GM12878 (cell line): Measurements from ENCODE around the gene KRTAP10-7. TPM values are rescaled to one million over a fixed set of nuclear protein-coding genes. Genes with fewer than 3 reads are reported as not detected.

ENCODE experiments used
- ATAC-seq: fragments of 200-7000 bp; cut with Tn5 transposase; 3 replicates; pipeline ENCODE4 v1.9.1; 2020; ENCODE audit warnings: mild to moderate bottlenecking, moderate library complexity
- BruUV-seq: library from RNA; stranded (reverse); fragments of 400-500 nt; replicated peaks from 2 replicates; lab custom pipeline; 2021; lab: Mats Ljungman, UMichigan
- CTCF ChIA-PET: fragments of 300-600 bp; sonication (Branson Sonifier 250); formaldehyde crosslinking; extraction: SDS; loops from one replicate; lab custom pipeline; 2021; ENCODE audit warnings: inconsistent platforms; lab: Yijun Ruan, JAX
- POLR2A ChIA-PET: fragments of 350-600 bp; formaldehyde crosslinking; extraction: SDS; loops from one replicate; lab custom pipeline; 2021; ENCODE audit warnings: inconsistent platforms; lab: Charles Lee
- RAD21 ChIA-PET: fragments of 300-600 bp; sonication (Branson Sonifier 250); formaldehyde crosslinking; loops from one replicate; lab custom pipeline; 2023; ENCODE audit warnings: antibody characterized with exemption; ENCODE audit not compliant: unreplicated experiment; lab: Charles Lee
- SMC1A ChIA-PET: fragments of 300-600 bp; sonication (Branson Sonifier 250); formaldehyde crosslinking; loops from one replicate; lab custom pipeline; 2023; ENCODE audit not compliant: unreplicated experiment, uncharacterized antibody; lab: Charles Lee
- DNase-seq: peaks from one replicate; pipeline ENCODE4 v3.0.0-alpha.2; 2011; ENCODE audit warnings: low read depth, low spot score
- FAIRE-seq: peaks from 3 replicates; lab custom pipeline; 2011; peaks lifted over from hg19 to GRCh38; lab: Jason Lieb, UNC
- H2AFZ ChIP-seq: 2 replicates; pipeline ENCODE4 v1.6.0; 2011; ENCODE audit warnings: low read depth, low read length, control low read depth; ENCODE audit not compliant: control insufficient read depth
- H3K27ac ChIP-seq: 2 replicates; pipeline ENCODE4 v1.5.1; 2011; ENCODE audit warnings: control low read depth; ENCODE audit not compliant: control insufficient read depth, insufficient read depth
- H3K27me3 ChIP-seq, 2 experiments: replicated peaks in 1 of 2; 2 replicates each; pipeline versions ENCODE4 v1.6.0 to v1.6.1; 2011; ENCODE audit warnings: low read length in 1 of 2; ENCODE audit not compliant: control insufficient read depth in 2 of 2, insufficient read depth in 2 of 2
- H3K36me3 ChIP-seq, 2 experiments: 2 replicates each; pipeline ENCODE4 v1.5.1; 2011; ENCODE audit warnings: low read length in 1 of 2; ENCODE audit not compliant: control insufficient read depth in 2 of 2, insufficient read depth in 2 of 2
- H3K4me1 ChIP-seq: 2 replicates; pipeline ENCODE4 v1.6.1; 2011; ENCODE audit warnings: mild to moderate bottlenecking, low read length, moderate library complexity, mixed read lengths; ENCODE audit not compliant: control insufficient read depth, insufficient read depth
- H3K4me2 ChIP-seq: 2 replicates; pipeline ENCODE4 v1.6.0; 2011; ENCODE audit warnings: control low read depth; ENCODE audit not compliant: control insufficient read depth, insufficient read depth
- H3K4me3 ChIP-seq: fragments of 200-600 bp; sonication (generic); 2 replicates; pipeline ENCODE4 v1.5.1; 2016
- H3K79me2 ChIP-seq: 2 replicates; pipeline ENCODE4 v1.6.0; 2011; ENCODE audit warnings: low read length; ENCODE audit not compliant: control insufficient read depth, insufficient read depth
- H3K9ac ChIP-seq: 2 replicates; pipeline ENCODE4 v1.8.0; 2011; ENCODE audit warnings: low read length, control low read depth, mixed read lengths; ENCODE audit not compliant: control insufficient read depth, insufficient read depth
- H3K9me3 ChIP-seq: replicated peaks from 3 replicates; pipeline ENCODE4 v1.5.1; 2011; ENCODE audit warnings: mild to moderate bottlenecking, low read length; ENCODE audit not compliant: control insufficient read depth, insufficient read depth
- H4K20me1 ChIP-seq: 2 replicates; pipeline ENCODE4 v1.6.0; 2011; ENCODE audit not compliant: control insufficient read depth, insufficient read depth
- BCL11A ChIP-seq: IDR thresholded peaks from 2 replicates; pipeline ENCODE4 v1.6.1; 2011; ENCODE audit warnings: low read depth, low read length
- CHD4 ChIP-seq: fragments of 200-600 bp; sonication (generic); IDR thresholded peaks from 2 replicates; pipeline ENCODE4 v1.6.1; 2016; ENCODE audit warnings: mild to moderate bottlenecking
- IKZF2 ChIP-seq, 2 experiments: fragments of 450-650 bp; IDR thresholded peaks; 2 replicates each; pipeline ENCODE4 v1.6.1; 2017; ENCODE audit warnings: mild to moderate bottlenecking in 2 of 2, moderate library complexity in 2 of 2
- JUND ChIP-seq: IDR thresholded peaks from 2 replicates; pipeline ENCODE4 v1.6.1; 2012; ENCODE audit warnings: low read depth, mild to moderate bottlenecking, low read length, improper control_type of control experiment, moderate library complexity
- NRF1 ChIP-seq: conservative IDR thresholded peaks from 2 replicates; pipeline ENCODE4 v1.6.1; 2011; ENCODE audit warnings: mild to moderate bottlenecking, low read depth, low read length, improper control_type of control experiment
- PML ChIP-seq: IDR thresholded peaks from 2 replicates; pipeline ENCODE4 v1.6.1; 2012; ENCODE audit warnings: low read length, inconsistent platforms
- RBBP5 ChIP-seq: fragments of 200-600 bp; sonication (generic); conservative IDR thresholded peaks from 2 replicates; pipeline ENCODE4 v1.6.1; 2016
- SIX5 ChIP-seq: IDR thresholded peaks from 2 replicates; pipeline ENCODE4 v1.6.1; 2011; ENCODE audit warnings: mild to moderate bottlenecking, low read depth, low read length, moderate library complexity; ENCODE audit not compliant: severe bottlenecking
- SUZ12 ChIP-seq: fragments of 200-600 bp; sonication (generic); IDR thresholded peaks from one replicate; pipeline ENCODE4 v1.6.1; 2018; ENCODE audit warnings: antibody characterized with exemption, mild to moderate bottlenecking; ENCODE audit not compliant: unreplicated experiment
- TAF1 ChIP-seq: IDR thresholded peaks from 2 replicates; pipeline ENCODE4 v1.6.1; 2011; ENCODE audit warnings: mild to moderate bottlenecking, low read depth, low read length, borderline replicate concordance
- TCF12 ChIP-seq: IDR thresholded peaks from 2 replicates; pipeline ENCODE4 v1.6.1; 2011; ENCODE audit warnings: low read depth, mild to moderate bottlenecking, low read length
- ZBTB4 ChIP-seq: fragments of 450-650 bp; formaldehyde crosslinking; IDR thresholded peaks from 2 replicates; pipeline ENCODE4 v1.4.0; 2022; ENCODE audit warnings: mild to moderate bottlenecking, moderate library complexity
- WGBS: methylation state at CpG from one replicate; pipeline ENCODE4 v1.1.6; 2016; ENCODE audit warnings: low lambda C conversion rate; ENCODE audit not compliant: insufficient replicate concordance, insufficient coverage; ENCODE audit errors: missing lambda C conversion rate; 5-methylcytosine and 5-hydroxymethylcytosine counted together
- in situ Hi-C: fragments of 300-500 bp; cut with MboI; formaldehyde crosslinking; loops from 9 replicates; pipeline ENCODE4 v1.14.3; 2018; ENCODE audit warnings: mixed read lengths
- intact Hi-C: fragments of 100-400 bp; cut with micrococcal nuclease; formaldehyde crosslinking; loops from one replicate; pipeline ENCODE4 v1.14.2; 2022; ENCODE audit not compliant: unreplicated experiment
- polyA plus RNA-seq, 11 experiments: library from polyadenylated mRNA; depleted of rRNA in 4 of 11; unstranded in 6 of 11; stranded (reverse) in 5 of 11; fragments of >200 nt; fragmentation: Nextera tagmentation in 4 of 11; fragmentation: Illumina TruSeq in 1 of 11; extraction: Ambion mirVana in 4 of 11; extraction: Trizol in 1 of 11; gene quantifications; 1 replicate in 1 of 11; 2 replicates in 10 of 11; pipeline versions ENCODE4 v1.2.1 to v1.2.3, GENCODE V29; 2011 to 2016; ENCODE audit warnings: inconsistent platforms in 2 of 11, missing spikeins in 2 of 11, low read depth in 1 of 11
- total RNA-seq, 4 experiments: library from RNA; depleted of rRNA in 3 of 4; stranded (reverse); fragments of >200 nt in 3 of 4; fragmentation: Illumina TruSeq in 1 of 4; extraction: Trizol in 1 of 4; gene quantifications; 2 replicates each; pipeline versions ENCODE4 v1.2.1 to v1.2.3, GENCODE V29; 2013 to 2021
- TF ChIP-seq, protein P1 (sequence below): IDR thresholded peaks from 2 replicates; pipeline ENCODE4 v1.6.1; 2012; ENCODE audit warnings: low read depth, low read length, improper control_type of control experiment
- TF ChIP-seq, protein P2 (sequence below): IDR thresholded peaks from 2 replicates; pipeline ENCODE4 v1.6.1; 2011; ENCODE audit warnings: low read depth, mild to moderate bottlenecking, low read length, moderate library complexity, borderline replicate concordance; ENCODE audit errors: extremely low read depth

The KRTAP10-7 gene
- total and polyA plus RNA-seq, 10 of the 15 experiments (the other 5 are each of a cell fraction or from before 2014, with no cell fraction given), result not detected

- H3K36me3 ChIP-seq, result no peaks in the 10 kb centered on the region
- no peak overlapping the region for H3K4me3 ChIP-seq
- H3K27me3 ChIP-seq, result no peaks in the 10 kb centered on the region
- H4K20me1 ChIP-seq, result no peaks in the 10 kb centered on the region
- no peak overlapping the region for H3K4me2 ChIP-seq
- H3K9me3 ChIP-seq, result peaks cover 5% of the 10 kb centered on the region; the same call in 2 of the 3 replicates
- SMC1A ChIA-PET, result no interaction called here
- no peak overlapping the region for H3K27ac ChIP-seq
- in situ Hi-C loops (no loop called here), intact Hi-C loops (no loop called here)
- no peak for DNase-seq
- CTCF ChIA-PET, result no interaction called here
- H3K4me1 ChIP-seq, result no peaks in the 10 kb centered on the region
- RAD21 ChIA-PET, result no interaction called here
- TF ChIP-seq SUZ12 (no peak), ZBTB4 (CRISPR knock-in tag) (no peak)
- no peaks in the 10 kb centered on the region for H3K79me2 ChIP-seq
- POLR2A ChIA-PET, result no interaction called here
- no peak overlapping the region for H2AFZ ChIP-seq
- ATAC-seq, result no peak
- no peak for FAIRE-seq
- WGBS, result 44% methylated on average over 15 of the region's 15 CpGs
- BruUV-seq, result no TSS peak
- H3K9ac ChIP-seq, result no peak overlapping the region
These were observed 18.3 kb upstream of the KRTAP10-7 start for GRCh38 chr21:44582055-44582454.

DNA sequence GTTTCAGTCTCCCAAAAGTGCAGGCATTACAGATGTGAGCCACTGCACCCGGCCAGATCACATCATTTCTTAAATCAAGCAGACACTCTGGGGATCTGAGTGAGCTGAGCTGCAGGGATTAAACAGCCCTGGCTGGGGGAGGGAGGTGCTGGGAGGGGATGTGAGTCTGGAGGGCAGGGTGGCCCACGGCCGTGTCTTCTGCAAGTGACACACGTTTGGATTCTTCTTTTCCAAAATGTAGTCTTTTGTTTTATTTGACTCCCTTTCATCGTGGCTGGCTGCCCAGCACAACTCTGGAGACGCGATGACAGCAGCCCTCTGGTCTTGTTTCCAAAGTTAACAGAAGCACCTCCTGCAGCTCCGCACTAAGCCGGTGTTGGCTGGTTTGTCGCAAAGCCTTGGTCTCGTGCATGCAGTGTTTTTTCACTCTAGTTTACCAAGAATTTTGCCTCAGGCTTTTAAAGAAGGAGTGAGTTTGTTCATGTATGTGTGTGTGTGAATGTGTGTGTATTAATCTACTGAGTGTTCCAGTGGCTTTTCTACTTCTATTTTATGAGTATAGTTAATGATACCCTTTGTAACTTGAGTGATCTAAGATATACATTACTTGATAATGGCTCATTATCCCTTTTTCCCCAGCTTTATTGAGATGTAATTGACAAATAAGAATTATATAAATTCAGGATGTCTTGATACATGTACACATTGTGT is 17.2 kb upstream of the KRTAP10-7 start:
- H3K9ac ChIP-seq, result no peak overlapping the region
- no peaks in the 10 kb centered on the region for H4K20me1 ChIP-seq
- TF ChIP-seq, protein P1, sequence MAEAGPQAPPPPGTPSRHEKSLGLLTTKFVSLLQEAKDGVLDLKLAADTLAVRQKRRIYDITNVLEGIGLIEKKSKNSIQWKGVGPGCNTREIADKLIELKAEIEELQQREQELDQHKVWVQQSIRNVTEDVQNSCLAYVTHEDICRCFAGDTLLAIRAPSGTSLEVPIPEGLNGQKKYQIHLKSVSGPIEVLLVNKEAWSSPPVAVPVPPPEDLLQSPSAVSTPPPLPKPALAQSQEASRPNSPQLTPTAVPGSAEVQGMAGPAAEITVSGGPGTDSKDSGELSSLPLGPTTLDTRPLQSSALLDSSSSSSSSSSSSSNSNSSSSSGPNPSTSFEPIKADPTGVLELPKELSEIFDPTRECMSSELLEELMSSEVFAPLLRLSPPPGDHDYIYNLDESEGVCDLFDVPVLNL, result no peak
- TF ChIP-seq TAF1 (no peak), NRF1 (no peak), IKZF2 (IDR thresholded peaks at IDR 0.05) (no peak), BCL11A (no peak), PML (no peak), JUND (no peak), CHD4 (no peak), RBBP5 (no peak), SIX5 (no peak), TCF12 (no peak)
- TF ChIP-seq, protein P2, sequence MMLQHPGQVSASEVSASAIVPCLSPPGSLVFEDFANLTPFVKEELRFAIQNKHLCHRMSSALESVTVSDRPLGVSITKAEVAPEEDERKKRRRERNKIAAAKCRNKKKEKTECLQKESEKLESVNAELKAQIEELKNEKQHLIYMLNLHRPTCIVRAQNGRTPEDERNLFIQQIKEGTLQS, result no peak
- TF ChIP-seq, all 136 proteins: peak for 0
- no peaks in the 10 kb centered on the region for H3K36me3 ChIP-seq
- H3K9me3 ChIP-seq, result peaks cover 4% of the 10 kb centered on the region; the same call in 2 of the 3 replicates
- no peak overlapping the region for H3K4me2 ChIP-seq
- H3K27me3 ChIP-seq, result no peaks in the 10 kb centered on the region
- DNase-seq (no peak), ATAC-seq (no peak), FAIRE-seq (no peak)
- BruUV-seq, result no TSS peak
- ChIA-PET RAD21 (no interaction called here), POLR2A (no interaction called here), CTCF (no interaction called here), SMC1A (no interaction called here)
- no peak overlapping the region for H2AFZ ChIP-seq
- no peak overlapping the region for H3K27ac ChIP-seq
- no peaks in the 10 kb centered on the region for H3K79me2 ChIP-seq
- intact Hi-C loops, result no loop called here
- 57% methylated on average over 11 of the region's 11 CpGs for whole genome bisulfite sequencing
- H3K4me3 ChIP-seq, result no peak overlapping the region
- H3K4me1 ChIP-seq, result no peaks in the 10 kb centered on the region
- in situ Hi-C loops, result no loop called here
